Left renal cortex interstitium (tissue), 4 donors: ENCODE measurements around the gene EEF1AKMT1. TPM values are rescaled to one million over a fixed set of nuclear protein-coding genes. Genes with fewer than 3 reads are reported as not detected.
"Not testable (repeated sequence)": the region's sequence is repeated elsewhere in the genome, so short reads cannot be mapped to it uniquely, and the experiment has no call there.

Experiments used
- DNase-seq, 4 donors: peaks; one replicate each; pipeline ENCODE4 v3.0.0-alpha.2; 2013; ENCODE audit warnings: low read depth in 4 of 4, low spot score in 2 of 4, missing footprints in 1 of 4
- polyA plus RNA-seq, 4 donors: library from polyadenylated mRNA; unstranded; fragments of 120-200 nt; gene quantifications; one replicate each; pipeline ENCODE4 v1.2.1, GENCODE V29; 2013; ENCODE audit not compliant: insufficient read length in 4 of 4

Gene EEF1AKMT1
- polyA plus RNA-seq, 4 donors, result 13.0 to 18.9 (median 15.9) TPM

- no peak for DNase-seq
Observed at GRCh38 chr13:20702530-20702914, 71.2 kb downstream of the EEF1AKMT1 start.

- no peak for DNase-seq
Observed at GRCh38 chr13:20701461-20701860, 72.3 kb downstream of the EEF1AKMT1 start.

- no peak for DNase-seq
Observed at GRCh38 chr13:20700288-20700687, 73.5 kb downstream of the EEF1AKMT1 start.

GRCh38 chr13:20699715-20700114 is 74.0 kb downstream of the EEF1AKMT1 start:
- DNase-seq, result no peak

GRCh38 chr13:20696073-20696472 is 77.7 kb downstream of the EEF1AKMT1 start:
- no peak for DNase-seq

- DNase-seq, result no peak
Observed at GRCh38 chr13:20691616-20692015, 82.1 kb downstream of the EEF1AKMT1 start.

GRCh38 chr13:20689291-20689690 is 84.5 kb downstream of the EEF1AKMT1 start:
- no peak for DNase-seq

GRCh38 chr13:20686863-20687579 is 86.7 kb downstream of the EEF1AKMT1 start:
- no peak for DNase-seq

GRCh38 chr13:20686167-20686566 is 87.6 kb downstream of the EEF1AKMT1 start:
- no peak for DNase-seq

- no peak for DNase-seq
Observed at GRCh38 chr13:20685092-20685491, 88.7 kb downstream of the EEF1AKMT1 start.

- no peak for DNase-seq
Observed at GRCh38 chr13:20684546-20684945, 89.2 kb downstream of the EEF1AKMT1 start.

- no peak for DNase-seq
Observed at GRCh38 chr13:20684041-20684440, 89.7 kb downstream of the EEF1AKMT1 start.

GRCh38 chr13:20682061-20682460 is 91.7 kb downstream of the EEF1AKMT1 start:
- DNase-seq, result no peak

GRCh38 chr13:20681481-20681880 is 92.3 kb downstream of the EEF1AKMT1 start:
- DNase-seq, result not testable (repeated sequence)

- DNase-seq, result no peak
Observed at GRCh38 chr13:20680416-20681080, 93.2 kb downstream of the EEF1AKMT1 start.

- no peak for DNase-seq
Observed at GRCh38 chr13:20679879-20680278, 93.9 kb downstream of the EEF1AKMT1 start.

Other genes with a start within 250 kb of the EEF1AKMT1 start
- 100 to 1,000 TPM; 119 to 146 (median 133) TPM for gene CRYL1, start 248.1 kb downstream of the EEF1AKMT1 start, polyA plus RNA-seq
- 10 to 100 TPM; 36.2 to 47.1 (median 37.4) TPM for gene IFT88, start 206.8 kb downstream of the EEF1AKMT1 start, polyA plus RNA-seq
- gene IL17D, start 70.3 kb downstream of the EEF1AKMT1 start, polyA plus RNA-seq, result 10 to 100 TPM in 1 of 4 donors, 1 to 10 TPM in 3; 7.8 to 13.8 (median 8.7) TPM
- 10 to 100 TPM; 15.5 to 21.6 (median 18.7) TPM for gene XPO4, start 128.8 kb upstream of the EEF1AKMT1 start, polyA plus RNA-seq